K562 treated with DMSO at 1 percent for 12 hours (cell line): ENCODE results near the gene P4HTM. TPM values are rescaled to one million over a fixed set of nuclear protein-coding genes. Genes with fewer than 3 reads are reported as not detected.

Experiments used
- total RNA-seq: library from RNA; unstranded; fragments of 300-600 nt; gene quantifications from 2 replicates; pipeline ENCODE4 v1.2.3, GENCODE V29; 2022; ENCODE audit not compliant: insufficient read depth

Gene P4HTM
- 1.0 and 1.2 TPM in 2 replicates for total RNA-seq

GRCh38 chr3:48989796-48990635 lies at the start of gene P4HTM:
Gene P4HTM (plus strand): TSS chr3:48990241. CDS start chr3:48990257, 16 bp downstream.

GRCh38 chr3:49007068-49007770 lies 17.2 kb downstream of the P4HTM start, which contains the start of gene WDR6:
Gene WDR6 (plus strand): TSS chr3:49007391. CDS start chr3:49007432, 41 bp downstream.

GRCh38 chr3:49017971-49018706 lies 28.1 kb downstream of the P4HTM start, which contains the start of gene DALRD3:
Gene DALRD3 (minus strand): TSS chr3:49018580. CDS start chr3:49018564, 16 bp downstream.

GRCh38 chr3:49021813-49022687 lies 32.0 kb downstream of the P4HTM start, which contains the start of gene NDUFAF3:
Gene NDUFAF3 (plus strand): TSS chr3:49022121. CDS start chr3:49022145, 24 bp downstream.

GRCh38 chr3:49028673-49029562 lies 38.9 kb downstream of the P4HTM start, which contains the start of gene IMPDH2:
Gene IMPDH2 (minus strand): TSS chr3:49029398. CDS start chr3:49029350, 48 bp downstream.

Other genes with a start within 250 kb of the P4HTM start
- 16.2 and 51.3 TPM in 2 replicates for gene PRKAR2A, start 142.4 kb upstream of the P4HTM start, total RNA-seq
- 12.7 and 21.9 TPM in 2 replicates for gene SLC25A20, start 91.4 kb upstream of the P4HTM start, total RNA-seq
- 33.9 and 67.8 TPM in 2 replicates for gene ARIH2, start 71.4 kb upstream of the P4HTM start, total RNA-seq
- 65.3 and 89.4 TPM in 2 replicates for gene WDR6, start 17.1 kb downstream of the P4HTM start, total RNA-seq
- 13.1 and 15.2 TPM in 2 replicates for gene DALRD3, start 28.3 kb downstream of the P4HTM start, total RNA-seq
- 23.1 and 36.9 TPM in 2 replicates for gene NDUFAF3, start 31.9 kb downstream of the P4HTM start, total RNA-seq
- gene IMPDH2, start 39.2 kb downstream of the P4HTM start, total RNA-seq: 249 and 251 TPM in 2 replicates
- gene QRICH1, start 103.8 kb downstream of the P4HTM start, total RNA-seq: 16.5 and 49.3 TPM in 2 replicates
- 368 and 553 TPM in 2 replicates for gene QARS1, start 114.5 kb downstream of the P4HTM start, total RNA-seq
- 29.2 and 56.3 TPM in 2 replicates for gene USP19, start 130.6 kb downstream of the P4HTM start, total RNA-seq
- 23.1 and 34.9 TPM in 2 replicates for gene LAMB2, start 142.8 kb downstream of the P4HTM start, total RNA-seq
- gene CCDC71, start 176.1 kb downstream of the P4HTM start, total RNA-seq: 9.9 and 11.5 TPM in 2 replicates
- gene KLHDC8B, start 181.4 kb downstream of the P4HTM start, total RNA-seq: 39.3 and 51.2 TPM in 2 replicates